MV-4-11 (cell line): ENCODE results near the gene CHRDL1.
"Not testable (repeated sequence)": the region's sequence is repeated elsewhere in the genome, so short reads cannot be mapped to it uniquely, and the experiment has no call there.

Source experiments
- DNase-seq: peaks from one replicate; lab custom pipeline; 2025; lab: John Stamatoyannopoulos, UW

CHRDL1 gene

DNA sequence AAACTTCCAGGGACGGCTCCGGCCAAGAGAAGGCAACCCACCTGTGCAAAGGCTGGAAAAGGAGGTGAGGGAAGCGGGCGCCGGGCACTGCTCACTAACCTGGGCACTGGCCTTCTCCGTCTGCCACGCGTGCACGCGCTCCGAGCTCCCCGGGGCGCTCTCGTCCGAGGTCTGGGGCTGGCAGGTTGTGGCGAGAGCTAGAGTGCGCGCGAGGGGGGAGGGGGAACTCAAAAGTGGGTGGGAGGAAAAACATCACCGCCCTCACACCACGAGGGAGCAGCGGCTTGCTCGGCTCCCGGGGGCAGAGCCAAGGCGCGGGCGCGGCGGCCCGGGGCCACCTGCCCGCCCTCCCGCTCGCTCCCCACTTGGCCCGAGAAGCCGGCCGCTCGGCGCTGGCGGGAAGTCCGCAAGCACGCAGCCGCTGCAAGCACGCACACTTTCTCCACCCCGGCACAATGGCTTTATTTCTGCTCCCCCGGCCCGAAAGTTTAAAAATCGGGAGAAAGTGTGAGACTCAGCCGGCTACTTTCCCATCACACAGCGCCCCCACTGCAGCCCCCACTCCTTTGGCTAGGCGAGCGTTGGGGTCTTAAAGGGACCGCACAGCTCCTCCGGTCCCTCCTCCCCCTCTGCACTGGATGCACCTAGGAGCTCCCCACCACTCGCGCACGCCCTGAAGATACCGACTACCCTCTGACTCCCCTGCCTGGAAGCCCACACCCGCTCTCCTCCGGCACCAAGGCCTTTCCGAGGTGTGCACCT lies at the start of gene CHRDL1:
CHRDL1 (minus strand) TSS at position 173 of the 762 bp plus-strand sequence. CDS start 3,636 bp downstream, outside the sequence.
- no peak for DNase-seq

GRCh38 chrX:110836982-110837381 lies 41.4 kb upstream of the CHRDL1 start:
- no peak for DNase-seq

GRCh38 chrX:110836451-110836850 lies 40.8 kb upstream of the CHRDL1 start:
- peak; percentile 74 for DNase-seq

- DNase-seq, result no peak
Observed at GRCh38 chrX:110836001-110836400, 40.4 kb upstream of the CHRDL1 start.

- no peak for DNase-seq
Observed at GRCh38 chrX:110825972-110826371, 30.4 kb upstream of the CHRDL1 start.

GRCh38 chrX:110816543-110816942 lies 20.9 kb upstream of the CHRDL1 start:
- DNase-seq, result not testable (repeated sequence)

GRCh38 chrX:110806145-110806544 lies 10.5 kb upstream of the CHRDL1 start:
- DNase-seq, result no peak

GRCh38 chrX:110805303-110805702 lies 9.7 kb upstream of the CHRDL1 start:
- DNase-seq, result no peak

- DNase-seq, result no peak
Observed at GRCh38 chrX:110804446-110804845, 8.8 kb upstream of the CHRDL1 start.

- DNase-seq, result no peak
Observed at GRCh38 chrX:110803506-110803905, 7.9 kb upstream of the CHRDL1 start.

- no peak for DNase-seq
Observed at GRCh38 chrX:110796407-110796697, 735 bp upstream of the CHRDL1 start.

DNA sequence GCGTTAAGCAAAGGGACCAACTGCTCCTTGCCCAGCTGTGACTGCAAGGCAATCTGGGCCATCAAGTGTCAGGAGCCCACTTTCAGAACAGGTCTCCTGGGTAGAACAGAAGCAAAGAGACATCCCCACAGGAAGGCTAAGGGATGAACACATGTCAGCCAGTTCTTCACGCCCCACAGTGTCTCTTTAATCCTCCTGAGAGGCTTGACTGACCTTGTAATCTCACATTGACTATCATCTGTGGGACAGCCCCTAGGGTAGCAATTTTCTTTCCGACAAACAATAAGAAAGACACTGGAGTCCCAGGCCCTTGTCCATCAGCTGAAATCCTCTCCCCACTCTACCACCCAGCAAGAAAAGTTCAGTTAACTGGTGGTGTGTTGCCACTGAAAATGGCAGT lies 1.0 kb downstream of the CHRDL1 start:
- DNase-seq, result no peak

DNA sequence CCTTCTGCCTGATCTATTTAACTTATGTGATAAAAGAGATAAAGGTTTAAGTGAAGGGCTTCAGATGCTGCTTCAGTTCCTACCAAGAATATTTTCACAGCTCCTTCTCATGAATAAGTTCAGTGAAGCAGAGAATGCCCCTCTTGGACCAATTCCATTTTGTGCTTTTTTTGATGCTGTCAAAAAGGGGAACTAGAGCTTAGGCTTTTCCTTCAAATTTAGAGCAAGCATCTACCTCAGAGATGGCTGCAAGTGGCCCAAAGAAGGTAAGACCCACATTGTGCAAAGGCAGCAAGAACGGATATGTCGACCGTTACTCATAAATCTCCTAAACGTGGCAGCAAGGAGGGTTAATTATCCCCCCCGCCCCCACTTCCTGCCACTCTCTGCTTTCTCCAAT lies 4.5 kb downstream of the CHRDL1 start:
- DNase-seq, result no peak

DNA sequence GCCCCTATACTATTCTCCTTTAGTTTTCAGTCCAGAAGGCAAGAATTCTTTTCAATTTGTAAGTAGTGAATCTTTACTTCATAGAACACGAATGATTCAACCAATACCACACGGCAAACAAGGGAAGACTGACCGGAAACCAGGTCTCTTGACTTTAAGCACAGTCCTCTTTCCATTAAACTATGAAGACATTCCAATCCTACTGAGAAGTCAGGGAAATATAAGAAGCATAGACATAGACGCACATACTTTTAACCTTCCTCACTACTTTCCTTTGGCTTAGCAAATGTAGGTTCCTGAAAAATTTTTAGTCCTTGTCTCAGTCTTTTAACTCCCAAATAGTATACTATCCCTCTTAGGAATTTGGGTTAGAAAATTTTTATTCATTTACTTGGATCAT lies 9.1 kb downstream of the CHRDL1 start:
- no peak for DNase-seq

- DNase-seq, result no peak
Observed at GRCh38 chrX:110759785-110760184, 35.8 kb downstream of the CHRDL1 start.

- DNase-seq, result no peak
Observed at GRCh38 chrX:110758781-110759422, 36.7 kb downstream of the CHRDL1 start.

GRCh38 chrX:110755611-110756010 lies 40.0 kb downstream of the CHRDL1 start:
- DNase-seq, result no peak

DNA sequence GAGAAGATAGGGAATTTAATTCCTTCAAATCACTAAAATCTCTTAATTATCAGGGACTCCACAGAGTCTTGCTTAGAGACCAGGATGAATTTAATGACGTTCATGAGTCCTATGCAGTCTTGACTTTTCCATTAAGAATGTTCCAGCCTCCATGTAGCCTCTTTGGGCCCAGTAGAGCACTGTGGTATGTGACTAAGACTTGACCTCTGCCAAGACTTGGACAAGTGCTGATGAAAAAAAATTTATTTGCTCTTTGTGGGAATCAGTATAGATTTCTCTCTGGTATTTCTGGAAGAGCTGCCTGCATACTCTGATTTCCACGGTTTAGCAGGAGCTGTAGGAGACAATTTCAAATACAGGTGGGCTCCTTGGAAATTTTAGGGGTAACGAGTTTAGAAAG lies 40.6 kb downstream of the CHRDL1 start:
- DNase-seq, result no peak

GRCh38 chrX:110750526-110751189 lies 45.0 kb downstream of the CHRDL1 start:
- DNase-seq, result no peak

- peak; percentile 88 for DNase-seq
Observed at GRCh38 chrX:110748256-110748806, 47.3 kb downstream of the CHRDL1 start.

GRCh38 chrX:110746014-110746413 lies 49.6 kb downstream of the CHRDL1 start:
- no peak for DNase-seq

DNA sequence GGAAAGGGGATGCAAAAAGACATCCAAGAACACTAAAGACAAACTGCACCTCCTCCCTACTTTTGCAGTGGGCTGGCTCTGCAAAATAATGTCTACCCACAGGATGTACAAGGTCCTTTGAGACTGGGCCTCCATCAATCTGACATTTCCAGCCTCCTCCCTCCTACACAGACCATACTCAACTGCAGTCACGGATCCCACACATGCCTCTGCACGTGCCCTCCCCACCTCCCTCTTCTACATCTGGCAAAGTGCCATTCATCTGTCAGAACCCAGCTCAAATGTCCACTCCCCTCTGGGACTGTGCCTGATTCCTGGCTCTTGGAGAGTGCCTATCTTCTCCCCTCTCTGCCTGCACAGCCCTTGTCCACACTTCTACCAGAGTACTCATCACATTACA lies 50.3 kb downstream of the CHRDL1 start:
- no peak for DNase-seq
